HEK293 (cell line): ENCODE measurements around the gene TEX261.

Source experiments
- CTCF ChIA-PET: fragments of 350-600 bp; formaldehyde crosslinking; extraction: SDS; loops from one replicate; lab custom pipeline; 2021; ENCODE audit warnings: antibody characterized with exemption; lab: Yijun Ruan, JAX
- POLR2A ChIA-PET: fragments of 300-600 bp; formaldehyde crosslinking; extraction: SDS; loops from one replicate; lab custom pipeline; 2020; ENCODE audit warnings: antibody characterized with exemption, inconsistent platforms; lab: Yijun Ruan, JAX
- H3K27ac ChIP-seq: fragments of 200-500 bp; sonication (Bioruptor generic); 2 replicates; pipeline ENCODE4 v1.5.1; 2014; ENCODE audit warnings: low read depth, low read length, control low read depth, inconsistent platforms; ENCODE audit errors: extremely low read depth
- H3K36me3 ChIP-seq, 2 experiments: fragments of 200-500 bp in 1 of 2; sonication (Bioruptor generic) in 1 of 2; 1 replicate in 1 of 2; 2 replicates in 1 of 2; pipeline ENCODE4 v1.5.1; 2014 to 2017; ENCODE audit warnings: inconsistent platforms in 2 of 2, low read length in 2 of 2; ENCODE audit not compliant: control insufficient read depth in 2 of 2, insufficient read depth in 1 of 2
- H3K4me1 ChIP-seq: fragments of 200-500 bp; sonication (Bioruptor generic); 2 replicates; pipeline ENCODE4 v1.5.1; 2014; ENCODE audit warnings: mild to moderate bottlenecking, low read length, inconsistent platforms; ENCODE audit not compliant: control insufficient read depth, insufficient read depth
- H3K4me3 ChIP-seq: 2 replicates; pipeline ENCODE4 v1.5.1; 2011; ENCODE audit warnings: low read depth, mild to moderate bottlenecking, control low read depth, low read length, moderate library complexity
- H3K9me3 ChIP-seq: fragments of 200-500 bp; sonication (Bioruptor generic); 2 replicates; pipeline ENCODE4 v1.5.1; 2014; ENCODE audit warnings: low read depth, low read length, inconsistent platforms; ENCODE audit not compliant: control insufficient read depth, insufficient read depth
- KLF10 ChIP-seq: fragments of 450-650 bp; IDR thresholded peaks from 2 replicates; pipeline ENCODE4 v1.5.1; 2018; ENCODE audit warnings: missing biosample characterization, mild to moderate bottlenecking, missing genetic modification characterization
- MZF1 ChIP-seq: fragments of 450-650 bp; formaldehyde crosslinking; IDR thresholded peaks from 2 replicates; pipeline ENCODE4 v1.5.1; 2017; ENCODE audit warnings: missing biosample characterization, missing genetic modification characterization, borderline replicate concordance
- SCRT2 ChIP-seq: fragments of 450-650 bp; formaldehyde crosslinking; IDR thresholded peaks from 2 replicates; pipeline ENCODE4 v1.5.1; 2016; ENCODE audit warnings: missing biosample characterization, missing genetic modification characterization
- ZNF112 ChIP-seq: fragments of 450-650 bp; formaldehyde crosslinking; IDR thresholded peaks from 2 replicates; pipeline ENCODE4 v1.5.0; 2017; ENCODE audit warnings: missing biosample characterization, missing genetic modification characterization
- ZNF132 ChIP-seq: fragments of 450-650 bp; formaldehyde crosslinking; IDR thresholded peaks from 2 replicates; pipeline ENCODE4 v1.5.1; 2017; ENCODE audit warnings: missing biosample characterization, missing genetic modification characterization, borderline replicate concordance
- ZNF16 ChIP-seq: fragments of 450-650 bp; formaldehyde crosslinking; IDR thresholded peaks from 2 replicates; pipeline ENCODE4 v1.5.1; 2016; ENCODE audit warnings: low read depth, missing biosample characterization, missing genetic modification characterization
- ZNF24 ChIP-seq: fragments of 450-650 bp; formaldehyde crosslinking; IDR thresholded peaks from 2 replicates; pipeline ENCODE4 v1.5.1; 2016; ENCODE audit warnings: missing biosample characterization, missing genetic modification characterization
- ZNF302 ChIP-seq: fragments of 450-650 bp; formaldehyde crosslinking; IDR thresholded peaks from 2 replicates; pipeline ENCODE4 v1.5.1; 2016; ENCODE audit warnings: missing biosample characterization, missing genetic modification characterization, low read depth
- ZNF426 ChIP-seq: fragments of 450-650 bp; formaldehyde crosslinking; IDR thresholded peaks from 2 replicates; pipeline ENCODE4 v1.5.1; 2017; ENCODE audit warnings: missing biosample characterization, missing genetic modification characterization, mild to moderate bottlenecking, inconsistent platforms, moderate library complexity
- ZNF48 ChIP-seq: fragments of 450-650 bp; formaldehyde crosslinking; IDR thresholded peaks from 2 replicates; pipeline ENCODE4 v1.5.1; 2016; ENCODE audit warnings: missing biosample characterization, missing genetic modification characterization
- ZNF530 ChIP-seq: fragments of 450-650 bp; formaldehyde crosslinking; IDR thresholded peaks from 2 replicates; pipeline ENCODE4 v1.5.1; 2016; ENCODE audit warnings: low read depth, missing biosample characterization, missing genetic modification characterization
- ZNF549 ChIP-seq: fragments of 450-650 bp; IDR thresholded peaks from 2 replicates; pipeline ENCODE4 v1.5.1; 2018; ENCODE audit warnings: missing biosample characterization, missing genetic modification characterization, mild to moderate bottlenecking, inconsistent platforms, moderate library complexity
- ZNF670 ChIP-seq: fragments of 450-650 bp; formaldehyde crosslinking; IDR thresholded peaks from 2 replicates; pipeline ENCODE4 v1.5.1; 2016; ENCODE audit warnings: missing biosample characterization, missing genetic modification characterization, low read depth
- ZNF704 ChIP-seq: fragments of 450-650 bp; formaldehyde crosslinking; IDR thresholded peaks from 2 replicates; pipeline ENCODE4 v1.5.1; 2016; ENCODE audit warnings: missing biosample characterization, missing genetic modification characterization
- ZXDB ChIP-seq: fragments of 450-650 bp; formaldehyde crosslinking; IDR thresholded peaks from 2 replicates; pipeline ENCODE4 v1.5.1; 2016; ENCODE audit warnings: missing biosample characterization, missing genetic modification characterization
- TF ChIP-seq, protein P1 (sequence below): fragments of 450-650 bp; formaldehyde crosslinking; IDR thresholded peaks from 2 replicates; pipeline ENCODE4 v1.5.1; 2016; ENCODE audit warnings: missing biosample characterization, missing genetic modification characterization
- TF ChIP-seq, protein P2 (sequence below): fragments of 450-650 bp; formaldehyde crosslinking; conservative IDR thresholded peaks from 2 replicates; pipeline ENCODE4 v1.5.1; 2016; ENCODE audit warnings: low read depth, missing biosample characterization, missing genetic modification characterization
- TF ChIP-seq, protein P3 (sequence below): fragments of 450-650 bp; formaldehyde crosslinking; IDR thresholded peaks from 2 replicates; pipeline ENCODE4; 2016; ENCODE audit warnings: missing biosample characterization, missing genetic modification characterization
- TF ChIP-seq, protein P4 (sequence below): fragments of 450-650 bp; formaldehyde crosslinking; IDR thresholded peaks from 2 replicates; pipeline ENCODE4 v1.5.1; 2016; ENCODE audit warnings: missing biosample characterization, missing genetic modification characterization

TEX261 gene

DNA sequence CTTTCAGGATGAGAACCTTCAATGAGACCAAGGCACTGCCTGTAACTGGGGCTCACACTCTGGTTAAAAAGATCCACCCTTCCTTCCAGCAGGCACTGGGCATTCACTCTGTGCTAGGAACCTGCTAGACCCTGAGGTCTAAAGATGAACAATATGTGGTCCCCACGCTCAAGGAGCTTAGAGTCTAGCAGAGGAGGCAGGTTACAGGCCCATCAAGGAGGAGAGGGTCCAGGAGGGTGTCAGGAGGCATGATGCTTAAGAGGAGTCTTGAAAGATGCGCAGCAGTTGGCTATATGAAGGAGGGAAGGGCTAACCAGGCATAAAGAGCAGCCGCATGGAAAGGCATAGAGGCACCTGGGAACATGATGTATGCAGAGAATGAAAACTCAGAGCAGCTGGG lies 11.7 kb downstream of the TEX261 start (continued):
- TF ChIP-seq ZNF16 (tag by site-specific recombination) (no peak), SCRT2 (tag by site-specific recombination) (no peak), ZNF704 (tag by site-specific recombination) (no peak)
- TF ChIP-seq, protein P1, sequence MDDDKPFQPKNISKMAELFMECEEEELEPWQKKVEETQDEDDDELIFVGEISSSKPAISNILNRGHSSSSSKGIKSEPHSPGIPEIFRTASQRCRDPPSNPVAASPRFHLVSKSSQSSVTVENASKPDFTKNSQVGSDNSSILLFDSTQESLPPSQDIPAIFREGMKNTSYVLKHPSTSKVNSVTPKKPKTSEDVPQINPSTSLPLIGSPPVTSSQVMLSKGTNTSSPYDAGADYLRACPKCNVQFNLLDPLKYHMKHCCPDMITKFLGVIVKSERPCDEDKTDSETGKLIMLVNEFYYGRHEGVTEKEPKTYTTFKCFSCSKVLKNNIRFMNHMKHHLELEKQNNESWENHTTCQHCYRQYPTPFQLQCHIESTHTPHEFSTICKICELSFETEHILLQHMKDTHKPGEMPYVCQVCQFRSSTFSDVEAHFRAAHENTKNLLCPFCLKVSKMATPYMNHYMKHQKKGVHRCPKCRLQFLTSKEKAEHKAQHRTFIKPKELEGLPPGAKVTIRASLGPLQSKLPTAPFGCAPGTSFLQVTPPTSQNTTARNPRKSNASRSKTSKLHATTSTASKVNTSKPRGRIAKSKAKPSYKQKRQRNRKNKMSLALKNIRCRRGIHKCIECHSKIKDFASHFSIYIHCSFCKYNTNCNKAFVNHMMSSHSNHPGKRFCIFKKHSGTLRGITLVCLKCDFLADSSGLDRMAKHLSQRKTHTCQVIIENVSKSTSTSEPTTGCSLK (tag by site-specific recombination): no peak

GRCh38 chr2:70981866-70982810 lies 12.5 kb downstream of the TEX261 start:
- H3K27ac ChIP-seq: no peak overlapping the region
- H3K36me3 ChIP-seq: peaks cover 0 to 49% of the 10 kb centered on the region in 2 experiments; a peak in 2 of 3 replicates
- no peak overlapping the region for H3K4me3 ChIP-seq
- no peaks in the 10 kb centered on the region for H3K4me1 ChIP-seq
- POLR2A ChIA-PET: no interaction called here
- no peaks in the 10 kb centered on the region for H3K9me3 ChIP-seq
- CTCF ChIA-PET: interaction anchor here (1.0 to 1.8 kb wide), 5 partner anchors 19 to 120 kb away, joined by 3 to 5 read pairs (median 4); no protein-coding TSS in a partner anchor
- TF ChIP-seq KLF10: no peak
- TF ChIP-seq ZNF670 (tag by site-specific recombination): no peak
- no peak for TF ChIP-seq ZNF426 (tag by site-specific recombination)
- no peak for TF ChIP-seq ZNF549
- TF ChIP-seq, protein P2, sequence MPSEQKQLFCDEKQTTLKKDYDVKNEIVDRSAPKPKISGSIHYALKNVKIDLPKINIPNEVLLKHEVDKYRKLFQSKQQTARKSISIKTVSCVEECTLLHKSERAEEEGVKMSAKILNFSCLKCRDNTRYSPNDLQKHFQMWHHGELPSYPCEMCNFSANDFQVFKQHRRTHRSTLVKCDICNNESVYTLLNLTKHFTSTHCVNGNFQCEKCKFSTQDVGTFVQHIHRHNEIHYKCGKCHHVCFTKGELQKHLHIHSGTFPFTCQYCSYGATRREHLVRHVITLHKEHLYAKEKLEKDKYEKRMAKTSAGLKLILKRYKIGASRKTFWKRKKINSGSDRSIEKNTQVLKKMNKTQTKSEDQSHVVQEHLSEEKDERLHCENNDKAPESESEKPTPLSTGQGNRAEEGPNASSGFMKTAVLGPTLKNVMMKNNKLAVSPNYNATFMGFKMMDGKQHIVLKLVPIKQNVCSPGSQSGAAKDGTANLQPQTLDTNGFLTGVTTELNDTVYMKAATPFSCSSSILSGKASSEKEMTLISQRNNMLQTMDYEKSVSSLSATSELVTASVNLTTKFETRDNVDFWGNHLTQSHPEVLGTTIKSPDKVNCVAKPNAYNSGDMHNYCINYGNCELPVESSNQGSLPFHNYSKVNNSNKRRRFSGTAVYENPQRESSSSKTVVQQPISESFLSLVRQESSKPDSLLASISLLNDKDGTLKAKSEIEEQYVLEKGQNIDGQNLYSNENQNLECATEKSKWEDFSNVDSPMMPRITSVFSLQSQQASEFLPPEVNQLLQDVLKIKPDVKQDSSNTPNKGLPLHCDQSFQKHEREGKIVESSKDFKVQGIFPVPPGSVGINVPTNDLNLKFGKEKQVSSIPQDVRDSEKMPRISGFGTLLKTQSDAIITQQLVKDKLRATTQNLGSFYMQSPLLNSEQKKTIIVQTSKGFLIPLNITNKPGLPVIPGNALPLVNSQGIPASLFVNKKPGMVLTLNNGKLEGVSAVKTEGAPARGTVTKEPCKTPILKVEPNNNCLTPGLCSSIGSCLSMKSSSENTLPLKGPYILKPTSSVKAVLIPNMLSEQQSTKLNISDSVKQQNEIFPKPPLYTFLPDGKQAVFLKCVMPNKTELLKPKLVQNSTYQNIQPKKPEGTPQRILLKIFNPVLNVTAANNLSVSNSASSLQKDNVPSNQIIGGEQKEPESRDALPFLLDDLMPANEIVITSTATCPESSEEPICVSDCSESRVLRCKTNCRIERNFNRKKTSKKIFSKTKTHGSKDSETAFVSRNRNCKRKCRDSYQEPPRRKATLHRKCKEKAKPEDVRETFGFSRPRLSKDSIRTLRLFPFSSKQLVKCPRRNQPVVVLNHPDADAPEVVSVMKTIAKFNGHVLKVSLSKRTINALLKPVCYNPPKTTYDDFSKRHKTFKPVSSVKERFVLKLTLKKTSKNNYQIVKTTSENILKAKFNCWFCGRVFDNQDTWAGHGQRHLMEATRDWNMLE (tag by site-specific recombination): no peak
- no peak for TF ChIP-seq ZNF112 (tag by site-specific recombination)
- TF ChIP-seq ZNF302 (tag by site-specific recombination): no peak
- no peak for TF ChIP-seq ZNF24 (tag by site-specific recombination)
- no peak for TF ChIP-seq ZNF530 (tag by site-specific recombination)
- no peak for TF ChIP-seq ZXDB (tag by site-specific recombination)
- TF ChIP-seq, protein P3, sequence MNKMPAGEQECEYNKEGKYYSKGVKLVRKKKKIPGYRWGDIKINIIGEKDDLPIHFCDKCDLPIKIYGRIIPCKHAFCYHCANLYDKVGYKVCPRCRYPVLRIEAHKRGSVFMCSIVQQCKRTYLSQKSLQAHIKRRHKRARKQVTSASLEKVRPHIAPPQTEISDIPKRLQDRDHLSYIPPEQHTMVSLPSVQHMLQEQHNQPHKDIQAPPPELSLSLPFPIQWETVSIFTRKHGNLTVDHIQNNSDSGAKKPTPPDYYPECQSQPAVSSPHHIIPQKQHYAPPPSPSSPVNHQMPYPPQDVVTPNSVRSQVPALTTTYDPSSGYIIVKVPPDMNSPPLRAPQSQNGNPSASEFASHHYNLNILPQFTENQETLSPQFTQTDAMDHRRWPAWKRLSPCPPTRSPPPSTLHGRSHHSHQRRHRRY (tag by site-specific recombination): no peak
- TF ChIP-seq, protein P4, sequence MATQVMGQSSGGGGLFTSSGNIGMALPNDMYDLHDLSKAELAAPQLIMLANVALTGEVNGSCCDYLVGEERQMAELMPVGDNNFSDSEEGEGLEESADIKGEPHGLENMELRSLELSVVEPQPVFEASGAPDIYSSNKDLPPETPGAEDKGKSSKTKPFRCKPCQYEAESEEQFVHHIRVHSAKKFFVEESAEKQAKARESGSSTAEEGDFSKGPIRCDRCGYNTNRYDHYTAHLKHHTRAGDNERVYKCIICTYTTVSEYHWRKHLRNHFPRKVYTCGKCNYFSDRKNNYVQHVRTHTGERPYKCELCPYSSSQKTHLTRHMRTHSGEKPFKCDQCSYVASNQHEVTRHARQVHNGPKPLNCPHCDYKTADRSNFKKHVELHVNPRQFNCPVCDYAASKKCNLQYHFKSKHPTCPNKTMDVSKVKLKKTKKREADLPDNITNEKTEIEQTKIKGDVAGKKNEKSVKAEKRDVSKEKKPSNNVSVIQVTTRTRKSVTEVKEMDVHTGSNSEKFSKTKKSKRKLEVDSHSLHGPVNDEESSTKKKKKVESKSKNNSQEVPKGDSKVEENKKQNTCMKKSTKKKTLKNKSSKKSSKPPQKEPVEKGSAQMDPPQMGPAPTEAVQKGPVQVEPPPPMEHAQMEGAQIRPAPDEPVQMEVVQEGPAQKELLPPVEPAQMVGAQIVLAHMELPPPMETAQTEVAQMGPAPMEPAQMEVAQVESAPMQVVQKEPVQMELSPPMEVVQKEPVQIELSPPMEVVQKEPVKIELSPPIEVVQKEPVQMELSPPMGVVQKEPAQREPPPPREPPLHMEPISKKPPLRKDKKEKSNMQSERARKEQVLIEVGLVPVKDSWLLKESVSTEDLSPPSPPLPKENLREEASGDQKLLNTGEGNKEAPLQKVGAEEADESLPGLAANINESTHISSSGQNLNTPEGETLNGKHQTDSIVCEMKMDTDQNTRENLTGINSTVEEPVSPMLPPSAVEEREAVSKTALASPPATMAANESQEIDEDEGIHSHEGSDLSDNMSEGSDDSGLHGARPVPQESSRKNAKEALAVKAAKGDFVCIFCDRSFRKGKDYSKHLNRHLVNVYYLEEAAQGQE (tag by site-specific recombination): no peak
- TF ChIP-seq ZNF132 (tag by site-specific recombination): no peak
- TF ChIP-seq ZNF704 (tag by site-specific recombination): no peak
- TF ChIP-seq MZF1 (tag by site-specific recombination): no peak
- no peak for TF ChIP-seq ZNF48
